D341Med (cell line): Measurements from ENCODE around the gene TRAF3IP3.

Experiments used
- DNase-seq: peaks from one replicate; pipeline ENCODE4 v3.0.0; 2012; ENCODE audit warnings: low spot score

TRAF3IP3 gene, protein sequence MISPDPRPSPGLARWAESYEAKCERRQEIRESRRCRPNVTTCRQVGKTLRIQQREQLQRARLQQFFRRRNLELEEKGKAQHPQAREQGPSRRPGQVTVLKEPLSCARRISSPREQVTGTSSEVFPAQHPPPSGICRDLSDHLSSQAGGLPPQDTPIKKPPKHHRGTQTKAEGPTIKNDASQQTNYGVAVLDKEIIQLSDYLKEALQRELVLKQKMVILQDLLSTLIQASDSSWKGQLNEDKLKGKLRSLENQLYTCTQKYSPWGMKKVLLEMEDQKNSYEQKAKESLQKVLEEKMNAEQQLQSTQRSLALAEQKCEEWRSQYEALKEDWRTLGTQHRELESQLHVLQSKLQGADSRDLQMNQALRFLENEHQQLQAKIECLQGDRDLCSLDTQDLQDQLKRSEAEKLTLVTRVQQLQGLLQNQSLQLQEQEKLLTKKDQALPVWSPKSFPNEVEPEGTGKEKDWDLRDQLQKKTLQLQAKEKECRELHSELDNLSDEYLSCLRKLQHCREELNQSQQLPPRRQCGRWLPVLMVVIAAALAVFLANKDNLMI

GRCh38 chr1:209755926-209756614 is at the start of gene TRAF3IP3:
Gene TRAF3IP3, plus strand, starts transcription at chr1:209756053. Its CDS starts 3,987 bp downstream, at chr1:209760040.
- no peak for DNase-seq

DNA sequence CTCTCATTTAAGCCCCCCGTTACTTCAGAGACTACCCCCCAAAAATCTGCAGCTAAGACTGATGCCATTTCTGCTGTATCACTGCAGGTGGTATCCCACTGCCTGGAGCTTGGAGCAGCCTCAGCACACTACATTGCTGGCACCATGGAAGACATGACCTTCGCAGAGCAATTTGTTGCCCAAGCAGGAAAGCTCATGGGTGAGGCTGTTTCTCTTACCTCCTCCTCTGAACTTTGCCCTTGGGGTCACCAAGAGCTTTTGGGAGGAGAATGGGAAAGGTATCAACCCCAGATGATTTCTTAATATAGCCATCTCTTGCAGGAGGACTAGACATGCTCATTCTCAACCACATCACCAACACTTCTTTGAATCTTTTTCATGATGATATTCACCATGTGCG is 49.2 kb upstream of the TRAF3IP3 start:
- no peak for DNase-seq

GRCh38 chr1:209707308-209707707 is 48.5 kb upstream of the TRAF3IP3 start:
- DNase-seq: no peak

DNA sequence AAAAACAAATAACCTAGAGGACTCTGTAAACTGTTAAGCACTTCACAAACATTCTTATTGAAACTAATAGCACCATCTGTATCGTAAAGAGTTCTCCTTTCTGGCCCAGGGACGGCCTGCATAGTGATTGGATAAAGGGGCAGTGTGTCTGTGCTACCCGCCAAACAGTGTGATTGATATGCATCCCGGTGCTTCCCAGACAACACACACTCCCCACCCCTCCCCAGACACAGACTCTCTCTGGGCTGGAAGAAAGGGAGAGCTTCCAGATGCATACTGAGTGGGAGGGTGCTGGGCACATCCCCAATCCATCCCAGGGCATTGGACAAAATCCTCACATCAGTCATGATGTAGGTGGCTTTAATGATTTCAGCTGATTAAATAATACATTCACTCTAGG is 47.6 kb upstream of the TRAF3IP3 start:
- DNase-seq: no peak

GRCh38 chr1:209710093-209710492 is 45.8 kb upstream of the TRAF3IP3 start:
- no peak for DNase-seq

DNA sequence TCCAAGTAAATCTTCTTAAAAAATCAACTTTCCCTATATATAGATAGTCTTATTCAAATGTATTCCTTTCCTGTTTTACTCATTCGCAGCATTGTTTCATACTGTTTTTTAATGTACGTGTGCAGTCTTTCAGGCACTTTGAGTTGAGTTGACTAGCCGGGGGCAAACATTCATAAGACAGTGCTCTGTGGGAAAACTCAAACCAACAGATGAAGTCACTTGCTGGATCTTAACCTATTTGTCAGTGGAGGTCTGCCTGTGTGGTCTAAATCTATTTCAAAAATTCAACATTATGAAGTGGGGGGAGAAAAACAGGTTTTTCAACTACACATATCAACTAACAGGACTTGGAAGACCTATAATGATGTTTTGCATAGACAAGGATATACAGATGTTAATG is 45.0 kb upstream of the TRAF3IP3 start:
- no peak for DNase-seq

- no peak for DNase-seq
Observed at GRCh38 chr1:209714338-209714737, 41.5 kb upstream of the TRAF3IP3 start.

- no peak for DNase-seq
Observed at GRCh38 chr1:209715314-209715713, 40.5 kb upstream of the TRAF3IP3 start.

DNA sequence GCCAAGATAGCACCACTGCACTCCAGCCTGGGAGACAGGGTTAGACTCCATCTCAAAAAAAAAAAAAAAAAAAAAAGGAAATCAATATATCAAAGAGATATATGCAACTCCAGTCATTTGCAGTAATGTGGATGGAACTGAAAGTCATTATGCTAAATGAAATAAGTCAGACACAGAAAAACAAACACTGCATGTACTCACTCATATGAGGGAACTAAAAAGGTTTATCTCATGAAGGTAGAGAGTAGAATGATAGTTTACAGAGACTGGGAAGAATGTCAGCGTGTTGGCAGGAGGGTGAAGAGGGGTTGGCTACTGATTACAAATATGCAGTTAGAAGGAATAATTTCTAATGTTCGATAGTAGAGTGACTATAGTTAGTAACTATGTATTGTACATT is 38.0 kb upstream of the TRAF3IP3 start:
- no peak for DNase-seq

GRCh38 chr1:209720326-209720725 is 35.5 kb upstream of the TRAF3IP3 start:
- DNase-seq: no peak

GRCh38 chr1:209720826-209721225 is 35.0 kb upstream of the TRAF3IP3 start:
- DNase-seq: no peak

DNA sequence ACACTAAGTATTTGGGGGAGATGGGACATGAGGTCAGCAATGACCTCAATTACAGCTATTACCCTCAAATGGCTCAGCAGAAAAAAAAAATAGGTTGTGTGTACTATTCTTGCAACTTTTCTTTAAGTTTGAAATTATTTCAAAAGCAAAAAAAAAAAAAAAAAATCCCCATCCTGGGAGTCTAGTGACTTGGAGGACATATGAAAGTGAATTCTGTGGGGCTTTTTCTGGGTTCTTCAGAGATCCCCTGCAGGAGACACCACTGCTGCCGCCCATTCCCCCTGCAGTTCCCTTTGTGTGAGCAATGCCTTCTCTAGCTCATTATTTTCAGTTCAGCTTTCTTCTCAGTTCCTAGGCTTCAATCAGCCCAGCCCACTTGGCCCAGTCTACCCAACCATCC is 34.5 kb upstream of the TRAF3IP3 start:
- DNase-seq: no peak

DNA sequence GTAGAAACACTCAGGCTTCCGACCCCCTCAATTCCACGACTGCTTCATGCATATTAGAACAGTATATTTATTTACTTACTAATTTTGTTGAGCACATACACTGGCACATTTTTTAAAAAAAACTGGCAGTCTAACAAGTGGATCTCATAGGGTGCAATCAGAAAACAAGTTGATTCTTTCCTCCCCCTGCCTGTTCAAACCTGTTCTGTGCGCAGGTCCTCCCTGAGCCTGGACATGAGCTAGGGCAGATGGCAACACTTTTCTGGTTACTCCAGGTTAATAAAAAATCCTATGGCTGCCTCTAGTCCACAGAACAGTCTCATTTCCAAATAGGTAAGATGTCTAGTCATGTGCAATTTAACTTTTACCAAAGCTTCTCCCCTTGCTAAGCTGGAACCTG is 32.6 kb upstream of the TRAF3IP3 start:
- no peak for DNase-seq

DNA sequence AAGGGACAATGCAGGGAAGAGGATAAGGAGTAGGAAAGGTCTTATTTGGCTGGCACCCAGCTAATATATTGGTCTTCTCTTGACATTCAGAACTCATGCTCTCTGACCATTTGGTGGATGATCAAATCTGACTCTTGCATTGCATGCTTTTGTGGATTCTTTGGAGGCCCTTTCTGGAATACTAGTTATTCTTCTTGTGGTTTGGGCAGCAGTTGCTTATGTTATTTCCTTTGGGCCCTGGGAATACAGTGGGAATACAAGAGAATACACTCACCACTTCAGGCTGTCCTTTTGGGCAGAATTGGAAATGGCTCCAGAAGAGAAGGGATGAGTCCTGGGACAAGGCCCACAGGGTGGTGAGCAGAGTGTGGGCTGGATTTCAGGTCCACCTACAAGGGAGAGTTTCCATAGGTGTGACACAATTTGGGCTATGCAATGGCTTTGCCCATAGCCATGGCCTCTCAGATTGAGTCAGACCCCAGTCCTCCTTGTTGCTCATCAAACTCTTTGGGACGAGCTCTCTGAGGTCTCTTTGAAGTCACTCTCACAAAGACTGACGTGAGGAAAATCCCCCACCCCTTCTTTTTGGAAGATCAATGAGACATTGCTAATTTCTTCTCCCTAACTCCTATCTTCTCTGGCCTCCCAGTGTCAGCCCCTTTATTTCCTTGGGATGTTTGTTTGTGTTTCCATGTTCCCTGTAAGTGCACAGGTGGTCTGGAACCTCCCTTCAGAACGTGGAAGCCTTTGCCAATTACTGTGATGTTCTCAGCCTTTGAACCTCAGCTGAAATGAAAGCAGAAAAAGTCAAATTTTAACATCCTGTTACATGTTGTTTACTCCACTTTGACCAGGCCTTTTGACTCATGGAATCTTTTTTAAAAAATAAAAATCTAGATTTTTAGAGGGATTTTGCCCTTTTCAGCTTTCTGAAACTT is 31.8 kb upstream of the TRAF3IP3 start:
- DNase-seq: no peak

DNA sequence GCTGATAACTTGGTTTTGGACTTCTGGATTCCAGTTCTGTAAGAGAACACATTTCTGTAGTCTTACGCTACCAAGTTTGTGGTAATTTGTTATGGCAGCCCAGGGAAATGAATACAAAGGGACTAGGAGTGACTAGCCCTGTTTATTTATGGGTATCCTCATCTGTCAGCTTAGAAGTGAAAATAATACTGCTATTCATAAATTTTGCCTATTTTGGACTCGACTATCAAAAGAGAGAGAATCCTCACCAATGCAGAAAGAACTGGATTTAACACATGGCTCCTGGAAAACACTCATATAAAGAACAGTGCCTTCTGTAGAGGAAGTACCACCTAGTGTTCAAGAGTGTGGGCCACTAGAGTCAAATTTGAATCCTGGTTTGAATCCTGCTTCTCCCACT is 28.6 kb upstream of the TRAF3IP3 start:
- no peak for DNase-seq

GRCh38 chr1:209727785-209728184 is 28.1 kb upstream of the TRAF3IP3 start:
- DNase-seq: no peak

- DNase-seq: no peak
Observed at GRCh38 chr1:209728466-209728865, 27.4 kb upstream of the TRAF3IP3 start.

GRCh38 chr1:209729436-209729835 is 26.4 kb upstream of the TRAF3IP3 start:
- DNase-seq: no peak

GRCh38 chr1:209732725-209733124 is 23.1 kb upstream of the TRAF3IP3 start:
- no peak for DNase-seq

GRCh38 chr1:209733409-209734192 is 22.3 kb upstream of the TRAF3IP3 start:
- no peak for DNase-seq

- DNase-seq: no peak
Observed at GRCh38 chr1:209736490-209737117, 19.2 kb upstream of the TRAF3IP3 start.
